H9 (cell line): ENCODE data around the gene IER2. TPM values are rescaled to one million over a fixed set of nuclear protein-coding genes. Genes with fewer than 3 reads are reported as not detected.

Experiments
- DNase-seq: peaks from one replicate; pipeline ENCODE4 v3.0.0-alpha.2; 2017
- H2AFZ ChIP-seq: one replicate; pipeline ENCODE4 v1.6.1; 2013; ENCODE audit warnings: mild to moderate bottlenecking, low read length, control low read depth, moderate library complexity
- H2AK5ac ChIP-seq: 2 replicates; pipeline ENCODE4 v1.6.1; 2013; ENCODE audit warnings: low read length, control low read depth, mixed read lengths; ENCODE audit not compliant: insufficient read length
- H2BK120ac ChIP-seq: one replicate; pipeline ENCODE4 v1.6.1; 2013; ENCODE audit warnings: low read depth, mild to moderate bottlenecking, low read length, control low read depth, inconsistent platforms; ENCODE audit not compliant: poor library complexity, severe bottlenecking
- H2BK12ac ChIP-seq: 2 replicates; pipeline ENCODE4 v1.6.1; 2013; ENCODE audit warnings: low read length, control low read depth, mixed read lengths, low read depth; ENCODE audit not compliant: insufficient read length
- H2BK15ac ChIP-seq: 2 replicates; pipeline ENCODE4 v1.6.1; 2013; ENCODE audit warnings: low read depth, low read length, control low read depth
- H2BK20ac ChIP-seq: one replicate; pipeline ENCODE4 v1.6.1; 2013; ENCODE audit warnings: low read depth, mild to moderate bottlenecking, low read length, control low read depth, inconsistent platforms; ENCODE audit not compliant: poor library complexity, severe bottlenecking
- H2BK5ac ChIP-seq: 2 replicates; pipeline ENCODE4 v1.6.1; 2013; ENCODE audit warnings: low read length, control low read depth, mixed read lengths; ENCODE audit not compliant: insufficient read length
- H3K14ac ChIP-seq: 2 replicates; pipeline ENCODE4 v1.6.1; 2013; ENCODE audit warnings: low read length, control low read depth; ENCODE audit not compliant: insufficient read depth
- H3K18ac ChIP-seq: 2 replicates; pipeline ENCODE4 v1.6.1; 2013; ENCODE audit warnings: low read depth, mild to moderate bottlenecking, mixed read lengths, low read length, control low read depth; ENCODE audit not compliant: insufficient read length
- H3K23ac ChIP-seq: 2 replicates; pipeline ENCODE4 v1.6.1; 2013; ENCODE audit warnings: low read length, control low read depth, mixed read lengths, low read depth; ENCODE audit not compliant: insufficient read length
- H3K23me2 ChIP-seq: 2 replicates; pipeline ENCODE4 v1.6.1; 2013; ENCODE audit warnings: low read depth, mild to moderate bottlenecking, mixed read lengths, low read length, control low read depth; ENCODE audit not compliant: insufficient read length, poor library complexity, severe bottlenecking
- H3K27ac ChIP-seq: 2 replicates; pipeline ENCODE4 v1.5.1; 2013; ENCODE audit warnings: low read length, control low read depth, mixed read lengths, low read depth; ENCODE audit not compliant: insufficient read length
- H3K27me3 ChIP-seq: 2 replicates; pipeline ENCODE4 v1.6.1; 2013; ENCODE audit warnings: low read length, control low read depth, inconsistent platforms; ENCODE audit not compliant: insufficient read depth
- H3K4ac ChIP-seq: 2 replicates; pipeline ENCODE4 v1.6.1; 2013; ENCODE audit warnings: low read depth, mild to moderate bottlenecking, control low read depth, inconsistent platforms, low read length, moderate library complexity
- H3K4me1 ChIP-seq: 2 replicates; pipeline ENCODE4 v1.6.1; 2013; ENCODE audit warnings: low read length, control low read depth, inconsistent platforms; ENCODE audit not compliant: insufficient read depth
- H3K4me2 ChIP-seq: 2 replicates; pipeline ENCODE4 v1.6.1; 2013; ENCODE audit warnings: low read length, control low read depth, mixed read lengths; ENCODE audit not compliant: insufficient read length, insufficient read depth
- H3K56ac ChIP-seq: 2 replicates; pipeline ENCODE4 v1.6.1; 2013; ENCODE audit warnings: low read depth, mild to moderate bottlenecking, mixed read lengths, low read length, control low read depth; ENCODE audit not compliant: insufficient read length
- H3K79me1 ChIP-seq: 2 replicates; pipeline ENCODE4 v1.6.1; 2013; ENCODE audit warnings: low read depth, mild to moderate bottlenecking, moderate library complexity, low read length, control low read depth, inconsistent platforms; ENCODE audit not compliant: insufficient read depth, poor library complexity, severe bottlenecking
- H3K79me2 ChIP-seq: 2 replicates; pipeline ENCODE4 v1.6.1; 2013; ENCODE audit warnings: low read length, control low read depth, inconsistent platforms; ENCODE audit not compliant: insufficient read depth
- H3K9ac ChIP-seq: 2 replicates; pipeline ENCODE4 v1.6.1; 2013; ENCODE audit warnings: low read length, control low read depth, mixed read lengths; ENCODE audit not compliant: insufficient read length; ENCODE audit errors: extremely low read depth
- H3K9me3 ChIP-seq: one replicate; pipeline ENCODE4 v1.6.1; 2013; ENCODE audit warnings: low read depth, low read length, inconsistent platforms; ENCODE audit not compliant: control insufficient read depth
- H3T11ph ChIP-seq: one replicate; pipeline ENCODE4 v1.6.1; 2013; ENCODE audit warnings: mild to moderate bottlenecking, low read length, control low read depth, inconsistent platforms
- H4K20me1 ChIP-seq: one replicate; pipeline ENCODE4 v1.6.1; 2013; ENCODE audit not compliant: control insufficient read depth, insufficient read length, insufficient read depth
- H4K5ac ChIP-seq: 2 replicates; pipeline ENCODE4 v1.6.1; 2013; ENCODE audit warnings: low read depth, mild to moderate bottlenecking, mixed read lengths, low read length, control low read depth; ENCODE audit not compliant: insufficient read length
- H4K8ac ChIP-seq: replicated peaks from 2 replicates; pipeline ENCODE4 v1.6.1; 2013; ENCODE audit warnings: low read length, control low read depth, mixed read lengths, low read depth; ENCODE audit not compliant: insufficient read length
- H4K91ac ChIP-seq: 2 replicates; pipeline ENCODE4 v1.6.1; 2013; ENCODE audit warnings: low read depth, mild to moderate bottlenecking, moderate library complexity, mixed read lengths, low read length, control low read depth; ENCODE audit not compliant: insufficient read length
- H3K27ac Mint-ChIP-seq, 3 experiments: 2 replicates in 2 of 3; 3 replicates in 1 of 3; pipeline ENCODE4 v1.8.0; 2020 to 2021; ENCODE audit warnings: mixed read lengths in 3 of 3, mild to moderate bottlenecking in 1 of 3, moderate library complexity in 1 of 3
- H3K27me3 Mint-ChIP-seq: 2 replicates; pipeline ENCODE4 v1.8.0; 2021; ENCODE audit warnings: low read depth, mild to moderate bottlenecking, moderate library complexity, mixed read lengths
- H3K36me3 Mint-ChIP-seq, 3 experiments: 2 replicates in 2 of 3; 3 replicates in 1 of 3; pipeline ENCODE4 v1.8.0; 2020 to 2021; ENCODE audit warnings: low read depth in 3 of 3, mixed read lengths in 3 of 3; ENCODE audit not compliant: insufficient read depth in 1 of 3
- H3K4me1 Mint-ChIP-seq, 2 experiments: 2 replicates each; pipeline ENCODE4 v1.8.0; 2020; ENCODE audit warnings: mixed read lengths in 2 of 2
- H3K4me3 Mint-ChIP-seq, 2 experiments: 2 replicates in 1 of 2; 3 replicates in 1 of 2; pipeline ENCODE4 v1.8.0; 2020 to 2021; ENCODE audit warnings: mild to moderate bottlenecking in 2 of 2, mixed read lengths in 2 of 2, moderate library complexity in 1 of 2
- H3K9me3 Mint-ChIP-seq, 2 experiments: 2 replicates in 1 of 2; 3 replicates in 1 of 2; pipeline ENCODE4 v1.8.0; 2020; ENCODE audit warnings: mild to moderate bottlenecking in 2 of 2, mixed read lengths in 2 of 2, moderate library complexity in 1 of 2
- WGBS: extraction: QIAGEN DNeasy Blood & Tissue Kit; methylation state at CpG from one replicate; pipeline ENCODE4 v1.1.7; 2013; ENCODE audit warnings: missing lambda C conversion rate, low lambda C conversion rate, mixed read lengths; ENCODE audit not compliant: insufficient read length; ENCODE audit errors: extremely low coverage; 5-methylcytosine and 5-hydroxymethylcytosine counted together
- total RNA-seq: library from RNA; stranded (reverse); gene quantifications from 2 replicates; pipeline ENCODE4 v1.2.1, GENCODE V29; 2021
- TF ChIP-seq, protein P1 (sequence below): fragments of 200-600 bp; sonication (generic); conservative IDR thresholded peaks from 3 replicates; pipeline ENCODE4 v1.8.0; 2021; ENCODE audit warnings: antibody characterized with exemption, mild to moderate bottlenecking

IER2 gene
- total RNA-seq, 1 experiment from 2014 or later = 160 TPM

DNA sequence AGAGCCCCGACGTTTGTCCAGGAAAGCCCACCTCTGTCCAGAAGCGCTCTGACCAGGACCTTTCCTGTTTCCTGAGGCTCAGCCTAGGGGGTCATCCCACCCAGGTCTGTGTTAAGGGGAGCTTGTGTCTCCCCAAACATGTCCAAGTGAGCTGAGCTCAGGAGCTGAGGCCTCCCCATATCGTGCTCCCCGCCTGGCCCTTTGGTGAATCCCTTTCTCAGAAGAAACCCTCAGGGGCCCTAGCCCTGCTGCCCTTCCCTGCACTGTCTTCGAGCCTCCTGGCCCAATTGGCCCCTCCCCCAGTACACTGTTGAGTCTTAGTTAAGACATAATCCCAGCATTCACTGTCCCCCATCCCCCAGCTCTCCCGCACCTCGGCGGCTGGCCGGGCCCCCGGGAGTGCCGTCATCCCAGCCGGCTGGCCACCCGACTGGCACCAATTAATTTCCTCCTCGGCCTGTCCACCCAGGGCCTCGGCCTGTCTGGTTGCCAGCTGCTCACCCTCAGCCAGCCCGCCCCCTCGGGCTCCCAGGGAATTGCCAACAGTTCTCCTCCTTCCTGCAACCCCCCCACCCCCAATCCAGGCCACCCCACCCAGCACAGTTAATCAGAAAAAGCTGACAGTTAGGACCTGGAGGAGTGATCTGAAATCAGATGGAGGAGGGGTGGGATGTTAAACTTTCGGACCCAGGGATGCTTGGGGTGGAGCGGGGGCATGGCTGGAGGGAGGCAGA lies 13.6 kb downstream of the IER2 start:
- Histone ChIP-seq H3K79me1 (no peaks in the 10 kb centered on the region), H3K4me1 (peaks cover 7% of the 10 kb centered on the region; the same call in 1 of the 2 replicates), H2BK20ac (no peak overlapping the region), H2BK120ac (peak overlapping the region; percentile 8), H3T11ph (no peak overlapping the region), H3K23me2 (peaks cover 15% of the 10 kb centered on the region), H2AFZ (no peak overlapping the region), H3K18ac (peak overlapping the region; percentile 76), H4K5ac (no peak overlapping the region), H3K27me3 (no peaks in the 10 kb centered on the region), H3K56ac (no peak overlapping the region), H3K9ac (peak overlapping the region; percentile 69), H2AK5ac (no peak overlapping the region), H3K79me2 (no peaks in the 10 kb centered on the region), H2BK5ac (no peak overlapping the region), H4K20me1 (no peaks in the 10 kb centered on the region), H3K14ac (peak overlapping the region; percentile 73), H4K8ac (no peak overlapping the region), H3K23ac (no peak overlapping the region), H3K4me2 (peak overlapping the region; percentile 72), H2BK12ac (peak overlapping the region; percentile 51), H2BK15ac (no peak overlapping the region), H3K27ac (peak overlapping the region; percentile 84), H3K9me3 (no peaks in the 10 kb centered on the region), H3K4ac (peak overlapping the region; percentile 12; the same call in 1 of the 2 replicates), H4K91ac (peak overlapping the region; percentile 29)
- Mint-ChIP-seq H3K27ac (peak overlapping the region; percentile 100), H3K9me3 (no peaks in the 10 kb centered on the region), H3K4me3 (peak overlapping the region; percentile 64 to 81), H3K27me3 (no peaks in the 10 kb centered on the region), H3K4me1 (peaks cover 33 to 39% of the 10 kb centered on the region in 2 experiments), H3K36me3 (no peaks in the 10 kb centered on the region)
- TF ChIP-seq, protein P1, sequence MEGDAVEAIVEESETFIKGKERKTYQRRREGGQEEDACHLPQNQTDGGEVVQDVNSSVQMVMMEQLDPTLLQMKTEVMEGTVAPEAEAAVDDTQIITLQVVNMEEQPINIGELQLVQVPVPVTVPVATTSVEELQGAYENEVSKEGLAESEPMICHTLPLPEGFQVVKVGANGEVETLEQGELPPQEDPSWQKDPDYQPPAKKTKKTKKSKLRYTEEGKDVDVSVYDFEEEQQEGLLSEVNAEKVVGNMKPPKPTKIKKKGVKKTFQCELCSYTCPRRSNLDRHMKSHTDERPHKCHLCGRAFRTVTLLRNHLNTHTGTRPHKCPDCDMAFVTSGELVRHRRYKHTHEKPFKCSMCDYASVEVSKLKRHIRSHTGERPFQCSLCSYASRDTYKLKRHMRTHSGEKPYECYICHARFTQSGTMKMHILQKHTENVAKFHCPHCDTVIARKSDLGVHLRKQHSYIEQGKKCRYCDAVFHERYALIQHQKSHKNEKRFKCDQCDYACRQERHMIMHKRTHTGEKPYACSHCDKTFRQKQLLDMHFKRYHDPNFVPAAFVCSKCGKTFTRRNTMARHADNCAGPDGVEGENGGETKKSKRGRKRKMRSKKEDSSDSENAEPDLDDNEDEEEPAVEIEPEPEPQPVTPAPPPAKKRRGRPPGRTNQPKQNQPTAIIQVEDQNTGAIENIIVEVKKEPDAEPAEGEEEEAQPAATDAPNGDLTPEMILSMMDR = no peak; the same call in 2 of the 3 replicates
- no CpG with 5 or more reads among the region's 20 CpGs for WGBS
- peak; percentile 88 for DNase-seq
